Breast epithelium (tissue), 3 donors: ENCODE data around the gene SLIT1.

Source experiments
- POLR2A ChIP-seq: fragments of 450-650 bp; IDR thresholded peaks from one replicate; pipeline ENCODE4 v1.6.1; 2016; ENCODE audit warnings: antibody characterized with exemption, mild to moderate bottlenecking, moderate library complexity
- POLR2AphosphoS5 ChIP-seq, 3 donors: sonication (generic); formaldehyde crosslinking; IDR thresholded peaks; one replicate each; pipeline ENCODE4 v1.6.1; 2017; ENCODE audit warnings: antibody characterized with exemption in 3 of 3
- TF ChIP-seq, protein P1 (sequence below), 3 donors: fragments of 450-650 bp; IDR thresholded peaks; one replicate each; pipeline ENCODE4 v1.5.1; 2016 to 2017; ENCODE audit warnings: antibody characterized with exemption in 3 of 3, mild to moderate bottlenecking in 3 of 3, moderate library complexity in 3 of 3

- TF ChIP-seq, protein P1, sequence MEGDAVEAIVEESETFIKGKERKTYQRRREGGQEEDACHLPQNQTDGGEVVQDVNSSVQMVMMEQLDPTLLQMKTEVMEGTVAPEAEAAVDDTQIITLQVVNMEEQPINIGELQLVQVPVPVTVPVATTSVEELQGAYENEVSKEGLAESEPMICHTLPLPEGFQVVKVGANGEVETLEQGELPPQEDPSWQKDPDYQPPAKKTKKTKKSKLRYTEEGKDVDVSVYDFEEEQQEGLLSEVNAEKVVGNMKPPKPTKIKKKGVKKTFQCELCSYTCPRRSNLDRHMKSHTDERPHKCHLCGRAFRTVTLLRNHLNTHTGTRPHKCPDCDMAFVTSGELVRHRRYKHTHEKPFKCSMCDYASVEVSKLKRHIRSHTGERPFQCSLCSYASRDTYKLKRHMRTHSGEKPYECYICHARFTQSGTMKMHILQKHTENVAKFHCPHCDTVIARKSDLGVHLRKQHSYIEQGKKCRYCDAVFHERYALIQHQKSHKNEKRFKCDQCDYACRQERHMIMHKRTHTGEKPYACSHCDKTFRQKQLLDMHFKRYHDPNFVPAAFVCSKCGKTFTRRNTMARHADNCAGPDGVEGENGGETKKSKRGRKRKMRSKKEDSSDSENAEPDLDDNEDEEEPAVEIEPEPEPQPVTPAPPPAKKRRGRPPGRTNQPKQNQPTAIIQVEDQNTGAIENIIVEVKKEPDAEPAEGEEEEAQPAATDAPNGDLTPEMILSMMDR (IDR thresholded peaks at IDR 0.05) = no peak
- TF ChIP-seq POLR2A (no peak), POLR2AphosphoS5 (IDR thresholded peaks at IDR 0.05) (no peak)
These were observed 10.0 kb upstream of the SLIT1 start for GRCh38 chr10:97195706-97196222.
